CD8-positive, alpha-beta memory T cell (primary cell): ENCODE measurements around the gene SPATA20. TPM values are rescaled to one million over a fixed set of nuclear protein-coding genes. Genes with fewer than 3 reads are reported as not detected.

Experiments used
- CTCF ChIA-PET: fragments of 350-600 bp; sonication (Branson Sonifier 250); formaldehyde crosslinking; loops from one replicate; lab custom pipeline; 2021; ENCODE audit warnings: antibody characterized with exemption; lab: Charles Lee
- POLR2A ChIA-PET: fragments of 350-600 bp; sonication (Branson Sonifier 250); formaldehyde crosslinking; loops from one replicate; lab custom pipeline; 2021; ENCODE audit warnings: antibody characterized with exemption; lab: Charles Lee
- DNase-seq, 5 donors: peaks; one replicate each; pipeline versions ENCODE4 v3.0.0 to v3.0.0-alpha.2; 2020 to 2022; ENCODE audit warnings: mixed read lengths in 1 of 5
- H3K27ac ChIP-seq: one replicate; pipeline ENCODE4 v1.7.0; 2013; ENCODE audit warnings: low read depth, mild to moderate bottlenecking, low read length, moderate library complexity
- H3K27me3 ChIP-seq: 2 replicates; pipeline ENCODE4 v1.7.0; 2013; ENCODE audit warnings: low read length, mild to moderate bottlenecking; ENCODE audit not compliant: insufficient read depth, poor library complexity, severe bottlenecking
- H3K36me3 ChIP-seq: 2 replicates; pipeline ENCODE4 v1.7.0; 2013; ENCODE audit warnings: mild to moderate bottlenecking, low read length, moderate library complexity; ENCODE audit not compliant: insufficient read depth
- H3K4me1 ChIP-seq: 2 replicates; pipeline ENCODE4 v1.7.0; 2013; ENCODE audit warnings: mild to moderate bottlenecking, low read length, moderate library complexity; ENCODE audit not compliant: insufficient read depth
- H3K4me3 ChIP-seq: 2 replicates; pipeline ENCODE4 v1.7.0; 2013; ENCODE audit warnings: mild to moderate bottlenecking, low read length
- H3K9me3 ChIP-seq: 2 replicates; pipeline ENCODE4 v1.7.0; 2013; ENCODE audit warnings: mild to moderate bottlenecking, low read length
- H3K27ac Mint-ChIP-seq, 8 donors: one replicate each; pipeline ENCODE4 v1.8.0; 2020 to 2021; ENCODE audit warnings: mixed read lengths in 8 of 8, mild to moderate bottlenecking in 6 of 8, inconsistent platforms in 3 of 8, moderate library complexity in 3 of 8
- H3K27me3 Mint-ChIP-seq, 2 donors: one replicate each; pipeline ENCODE4 v1.8.0; 2020 to 2021; ENCODE audit warnings: mixed read lengths in 2 of 2, mild to moderate bottlenecking in 1 of 2, moderate library complexity in 1 of 2
- H3K36me3 Mint-ChIP-seq, 3 donors: one replicate each; pipeline ENCODE4 v1.8.0; 2020 to 2021; ENCODE audit warnings: mixed read lengths in 3 of 3, inconsistent platforms in 1 of 3, mild to moderate bottlenecking in 1 of 3
- H3K4me1 Mint-ChIP-seq, 3 donors: one replicate each; pipeline ENCODE4 v1.8.0; 2020 to 2021; ENCODE audit warnings: mixed read lengths in 3 of 3, inconsistent platforms in 1 of 3, mild to moderate bottlenecking in 1 of 3
- H3K4me3 Mint-ChIP-seq, 7 donors: one replicate each; pipeline ENCODE4 v1.8.0; 2020 to 2021; ENCODE audit warnings: mixed read lengths in 7 of 7, mild to moderate bottlenecking in 6 of 7, moderate library complexity in 4 of 7, inconsistent platforms in 2 of 7
- H3K9me3 Mint-ChIP-seq, 5 donors: one replicate each; pipeline ENCODE4 v1.8.0; 2020 to 2022; ENCODE audit warnings: mixed read lengths in 5 of 5, mild to moderate bottlenecking in 3 of 5, moderate library complexity in 2 of 5, inconsistent platforms in 1 of 5
- polyA plus RNA-seq: library from polyadenylated mRNA; unstranded; fragments of 300-500 nt; fragmentation: Illumina TruSeq; gene quantifications from one replicate; pipeline ENCODE4 v1.2.3, GENCODE V29; 2021
- total RNA-seq, 2 experiments: library from RNA; stranded (reverse); gene quantifications; one replicate each; pipeline ENCODE4 v1.2.3, GENCODE V29; 2021

SPATA20 gene
- total and polyA plus RNA-seq, 3 experiments from 2014 or later: 11.0 to 42.9 (median 34.7) TPM

- Mint-ChIP-seq H3K4me1 (peaks cover 0 to 24% (median 4%) of the 10 kb centered on the region in 3 donors), H3K36me3 (no peaks in the 10 kb centered on the region), H3K27ac (peak overlapping the region in 2 of 8 donors; percentile 14 to 34), H3K4me3 (peak overlapping the region in 1 of 7 donors; percentile 51), H3K9me3 (no peaks in the 10 kb centered on the region), H3K27me3 (peaks cover 53 to 65% of the 10 kb centered on the region in 2 donors)
- H3K9me3 ChIP-seq: no peaks in the 10 kb centered on the region
- DNase-seq: no peak
- POLR2A ChIA-PET: no interaction called here
- H3K27me3 ChIP-seq: peaks cover 44% of the 10 kb centered on the region
- CTCF ChIA-PET: no interaction called here
- H3K4me1 ChIP-seq: no peaks in the 10 kb centered on the region
- no peak overlapping the region for H3K4me3 ChIP-seq
- no peak overlapping the region for H3K27ac ChIP-seq
- no peaks in the 10 kb centered on the region for H3K36me3 ChIP-seq
Observed at GRCh38 chr17:50533720-50534148, 13.2 kb upstream of the SPATA20 start.

- CTCF ChIA-PET: no interaction called here
Observed at GRCh38 chr17:50534222-50534978, 12.6 kb upstream of the SPATA20 start.

GRCh38 chr17:50534979-50535326 lies 12.0 kb upstream of the SPATA20 start:
- no peaks in the 10 kb centered on the region for H3K9me3 Mint-ChIP-seq
- H3K27me3 Mint-ChIP-seq: peaks cover 47 to 53% of the 10 kb centered on the region in 2 donors
- Histone ChIP-seq H3K27ac (no peak overlapping the region), H3K4me3 (no peak overlapping the region), H3K27me3 (peaks cover 37% of the 10 kb centered on the region), H3K36me3 (no peaks in the 10 kb centered on the region), H3K9me3 (no peaks in the 10 kb centered on the region), H3K4me1 (no peaks in the 10 kb centered on the region)
- ChIA-PET CTCF (no interaction called here), POLR2A (no interaction called here)
- no peaks in the 10 kb centered on the region for H3K36me3 Mint-ChIP-seq
- peak overlapping the region in 1 of 7 donors; percentile 34 for H3K4me3 Mint-ChIP-seq
- DNase-seq: no peak
- peaks cover 0 to 24% (median 4%) of the 10 kb centered on the region in 3 donors for H3K4me1 Mint-ChIP-seq
- peak overlapping the region in 1 of 8 donors; percentile 54 for H3K27ac Mint-ChIP-seq

More at GRCh38 chr17:50534222-50534978, 12.6 kb upstream of the SPATA20 start:
- no peaks in the 10 kb centered on the region for H3K4me1 ChIP-seq
- H3K27ac ChIP-seq: no peak overlapping the region
- H3K9me3 Mint-ChIP-seq: no peaks in the 10 kb centered on the region
- H3K27me3 ChIP-seq: peaks cover 42% of the 10 kb centered on the region
- no peak for DNase-seq
- peaks cover 53 to 59% of the 10 kb centered on the region in 2 donors for H3K27me3 Mint-ChIP-seq
- no peaks in the 10 kb centered on the region for H3K36me3 Mint-ChIP-seq
- no peaks in the 10 kb centered on the region for H3K9me3 ChIP-seq
- POLR2A ChIA-PET: no interaction called here
- no peaks in the 10 kb centered on the region for H3K36me3 ChIP-seq
- peak overlapping the region in 1 of 8 donors; percentile 54 for H3K27ac Mint-ChIP-seq
- H3K4me1 Mint-ChIP-seq: peaks cover 0 to 24% (median 4%) of the 10 kb centered on the region in 3 donors
- peak overlapping the region in 2 of 7 donors; percentile 34 to 51 for H3K4me3 Mint-ChIP-seq
- H3K4me3 ChIP-seq: no peak overlapping the region

- no peak overlapping the region for H3K27ac Mint-ChIP-seq
- Histone ChIP-seq H3K36me3 (no peaks in the 10 kb centered on the region), H3K27me3 (peaks cover 32% of the 10 kb centered on the region), H3K27ac (no peak overlapping the region), H3K4me1 (no peaks in the 10 kb centered on the region), H3K9me3 (no peaks in the 10 kb centered on the region), H3K4me3 (no peak overlapping the region)
- no peaks in the 10 kb centered on the region for H3K9me3 Mint-ChIP-seq
- DNase-seq: no peak
- ChIA-PET POLR2A (interaction anchor here (1.6 kb wide), 1 partner anchor 25 kb away, joined by 3 read pairs; the partner anchor contains the start of gene CACNA1G), CTCF (no interaction called here)
- no peaks in the 10 kb centered on the region for H3K36me3 Mint-ChIP-seq
- H3K4me1 Mint-ChIP-seq: peaks cover 0 to 24% (median 4%) of the 10 kb centered on the region in 3 donors
- no peak overlapping the region for H3K4me3 Mint-ChIP-seq
- peaks cover 43 to 49% of the 10 kb centered on the region in 2 donors for H3K27me3 Mint-ChIP-seq
Observed at GRCh38 chr17:50535407-50535806, 11.6 kb upstream of the SPATA20 start.

GRCh38 chr17:50536683-50537646 lies 10.0 kb upstream of the SPATA20 start:
- peaks cover 4 to 27% (median 6%) of the 10 kb centered on the region in 3 donors for H3K4me1 Mint-ChIP-seq
- peaks cover 17% of the 10 kb centered on the region for H3K27me3 ChIP-seq
- no peak overlapping the region for H3K27ac ChIP-seq
- no peaks in the 10 kb centered on the region for H3K9me3 Mint-ChIP-seq
- no peaks in the 10 kb centered on the region for H3K36me3 ChIP-seq
- DNase-seq: no peak
- H3K9me3 ChIP-seq: no peaks in the 10 kb centered on the region
- ChIA-PET POLR2A (interaction anchor here (1.6 kb wide), 1 partner anchor 23 kb away, joined by 3 read pairs; the partner anchor contains the start of gene CACNA1G), CTCF (no interaction called here)
- H3K36me3 Mint-ChIP-seq: no peaks in the 10 kb centered on the region
- peak overlapping the region in 1 of 7 donors; percentile 59 for H3K4me3 Mint-ChIP-seq
- H3K4me1 ChIP-seq: peaks cover 5% of the 10 kb centered on the region
- peak overlapping the region in 1 of 8 donors; percentile 23 for H3K27ac Mint-ChIP-seq
- no peak overlapping the region for H3K4me3 ChIP-seq
- peaks cover 29 to 33% of the 10 kb centered on the region in 2 donors for H3K27me3 Mint-ChIP-seq

- H3K27me3 Mint-ChIP-seq: peaks cover 23 to 25% of the 10 kb centered on the region in 2 donors
- no peak overlapping the region for H3K4me3 ChIP-seq
- no peaks in the 10 kb centered on the region for H3K36me3 ChIP-seq
- no peaks in the 10 kb centered on the region for H3K9me3 Mint-ChIP-seq
- H3K27ac Mint-ChIP-seq: peak overlapping the region in 1 of 8 donors; percentile 23
- no peaks in the 10 kb centered on the region for H3K9me3 ChIP-seq
- H3K27me3 ChIP-seq: peaks cover 8% of the 10 kb centered on the region
- H3K4me1 ChIP-seq: peaks cover 13% of the 10 kb centered on the region
- ChIA-PET POLR2A (no interaction called here), CTCF (no interaction called here)
- H3K27ac ChIP-seq: no peak overlapping the region
- DNase-seq: no peak
- H3K36me3 Mint-ChIP-seq: no peaks in the 10 kb centered on the region
- no peak overlapping the region for H3K4me3 Mint-ChIP-seq
- peaks cover 12 to 26% (median 12%) of the 10 kb centered on the region in 3 donors for H3K4me1 Mint-ChIP-seq
Observed at GRCh38 chr17:50537721-50538548, 9.0 kb upstream of the SPATA20 start.

GRCh38 chr17:50538549-50539410 lies 8.2 kb upstream of the SPATA20 start:
- Histone ChIP-seq H3K4me1 (peaks cover 13% of the 10 kb centered on the region), H3K27me3 (peaks cover 7% of the 10 kb centered on the region), H3K36me3 (no peaks in the 10 kb centered on the region), H3K27ac (no peak overlapping the region), H3K4me3 (no peak overlapping the region), H3K9me3 (no peaks in the 10 kb centered on the region)
- Mint-ChIP-seq H3K27ac (peak overlapping the region in 1 of 8 donors; percentile 35), H3K4me3 (no peak overlapping the region), H3K36me3 (no peaks in the 10 kb centered on the region), H3K27me3 (peaks cover 15 to 16% of the 10 kb centered on the region in 2 donors), H3K4me1 (peaks cover 8 to 18% (median 12%) of the 10 kb centered on the region in 3 donors), H3K9me3 (no peaks in the 10 kb centered on the region)
- DNase-seq: no peak
- ChIA-PET POLR2A (no interaction called here), CTCF (no interaction called here)
